ENCODE results near the gene GJC2.

GJC2 gene

GRCh38 chr1:228144993-228145343 is 4.8 kb upstream of the GJC2 start:
- H3K36me3 Mint-ChIP-seq, result peaks cover 28% of the 10 kb centered on the region
- DNase-seq, result no peak
- H3K4me1 Mint-ChIP-seq, result peaks cover 35% of the 10 kb centered on the region
- H3K27me3 Mint-ChIP-seq, result no peaks in the 10 kb centered on the region
- CTCF ChIA-PET, result no interaction called here
- no peak overlapping the region for H3K4me3 Mint-ChIP-seq
- no peak overlapping the region for H3K27ac Mint-ChIP-seq
- no peaks in the 10 kb centered on the region for H3K9me3 Mint-ChIP-seq

DNA sequence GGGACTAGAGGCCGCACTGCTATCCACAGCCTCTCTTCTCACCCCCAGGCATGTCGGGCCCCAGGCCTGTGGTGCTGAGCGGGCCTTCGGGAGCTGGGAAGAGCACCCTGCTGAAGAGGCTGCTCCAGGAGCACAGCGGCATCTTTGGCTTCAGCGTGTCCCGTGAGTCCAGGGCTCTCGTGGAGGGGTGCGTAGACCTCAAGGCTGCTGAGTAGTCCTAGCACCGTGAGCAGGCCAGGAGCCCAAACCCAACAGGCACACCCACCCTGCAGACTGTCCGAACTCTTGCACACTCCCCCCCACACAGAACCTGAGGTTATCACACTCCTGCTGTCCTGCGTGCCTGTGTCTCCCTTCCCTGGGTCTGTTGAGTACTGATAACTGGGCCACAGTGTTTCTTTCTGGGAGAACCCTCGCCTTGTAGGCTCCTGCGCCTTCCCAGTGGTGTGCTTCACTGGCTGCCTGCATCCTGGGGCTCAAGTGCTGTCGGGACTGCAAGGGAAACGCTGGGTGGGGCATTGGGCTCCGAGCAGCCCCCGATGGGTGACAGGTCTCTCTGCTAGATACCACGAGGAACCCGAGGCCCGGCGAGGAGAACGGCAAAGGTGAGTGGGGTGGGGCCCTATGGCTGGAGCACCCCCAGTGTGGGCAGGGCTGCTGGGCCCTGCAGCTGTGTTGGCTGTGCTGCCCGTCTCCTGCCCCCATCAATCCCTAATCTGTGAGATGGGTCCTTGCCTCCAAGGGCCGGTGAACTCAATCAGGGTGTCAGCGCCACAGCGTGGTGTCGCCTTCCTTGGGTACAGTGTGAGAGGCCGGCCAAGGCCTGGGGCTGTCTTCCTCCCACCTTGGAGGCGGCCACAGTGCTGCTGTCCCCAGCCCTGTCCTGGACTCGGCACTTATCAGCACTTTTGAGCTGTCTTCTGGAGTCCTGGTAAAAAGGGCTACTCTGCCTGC is 4.0 kb upstream of the GJC2 start:
- no peak for DNase-seq
- H3K36me3 Mint-ChIP-seq, result peaks cover 28% of the 10 kb centered on the region
- H3K27ac Mint-ChIP-seq, result peak overlapping the region; percentile 24
- peaks cover 35% of the 10 kb centered on the region for H3K4me1 Mint-ChIP-seq
- no peak overlapping the region for H3K4me3 Mint-ChIP-seq
- no peaks in the 10 kb centered on the region for H3K27me3 Mint-ChIP-seq
- H3K9me3 Mint-ChIP-seq, result no peaks in the 10 kb centered on the region
- CTCF ChIA-PET, result no interaction called here

GRCh38 chr1:228146417-228147150 is 3.1 kb upstream of the GJC2 start:
- CTCF ChIA-PET, result no interaction called here
- H3K27ac Mint-ChIP-seq, result peak overlapping the region; percentile 24
- DNase-seq, result no peak
- H3K36me3 Mint-ChIP-seq, result peaks cover 22% of the 10 kb centered on the region
- no peaks in the 10 kb centered on the region for H3K9me3 Mint-ChIP-seq
- peaks cover 29% of the 10 kb centered on the region for H3K4me1 Mint-ChIP-seq
- no peaks in the 10 kb centered on the region for H3K27me3 Mint-ChIP-seq
- H3K4me3 Mint-ChIP-seq, result no peak overlapping the region

- no peaks in the 10 kb centered on the region for H3K27me3 Mint-ChIP-seq
- CTCF ChIA-PET, result no interaction called here
- no peak overlapping the region for H3K4me3 Mint-ChIP-seq
- H3K27ac Mint-ChIP-seq, result no peak overlapping the region
- no peak for DNase-seq
- H3K9me3 Mint-ChIP-seq, result no peaks in the 10 kb centered on the region
- H3K36me3 Mint-ChIP-seq, result peaks cover 19% of the 10 kb centered on the region
- peaks cover 23% of the 10 kb centered on the region for H3K4me1 Mint-ChIP-seq
Observed at GRCh38 chr1:228147151-228147693, 2.5 kb upstream of the GJC2 start.

DNA sequence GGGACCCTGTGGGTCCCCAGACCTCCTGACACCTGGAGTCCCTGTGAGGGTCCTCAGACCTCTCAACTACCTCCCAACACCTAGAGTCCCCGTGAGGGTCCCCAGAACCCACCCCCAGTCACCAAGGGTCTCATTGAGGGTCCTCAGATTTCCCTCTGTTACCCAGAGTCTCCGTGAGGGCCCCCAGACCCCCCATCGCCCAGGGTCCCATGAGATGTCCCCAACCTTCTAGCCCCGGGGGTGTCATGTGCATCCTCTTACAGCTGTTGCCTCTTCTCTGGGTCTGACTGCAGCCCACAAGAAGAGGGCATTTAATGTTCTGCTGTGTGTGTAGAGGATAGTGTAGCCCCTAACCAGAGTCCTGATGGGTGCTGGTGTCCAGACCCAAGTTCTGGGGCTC is 2.0 kb upstream of the GJC2 start:
- H3K36me3 Mint-ChIP-seq, result peaks cover 14% of the 10 kb centered on the region
- no peak overlapping the region for H3K27ac Mint-ChIP-seq
- H3K4me3 Mint-ChIP-seq, result no peak overlapping the region
- CTCF ChIA-PET, result no interaction called here
- no peak for DNase-seq
- no peaks in the 10 kb centered on the region for H3K27me3 Mint-ChIP-seq
- peaks cover 18% of the 10 kb centered on the region for H3K4me1 Mint-ChIP-seq
- H3K9me3 Mint-ChIP-seq, result no peaks in the 10 kb centered on the region

- H3K27ac Mint-ChIP-seq, result no peak overlapping the region
- CTCF ChIA-PET, result no interaction called here
Observed at GRCh38 chr1:228148196-228148861, 1.4 kb upstream of the GJC2 start.

GRCh38 chr1:228148935-228149405 is 760 bp upstream of the GJC2 start:
- Mint-ChIP-seq H3K4me1 (peaks cover 6% of the 10 kb centered on the region), H3K36me3 (peaks cover 3% of the 10 kb centered on the region), H3K4me3 (no peak overlapping the region), H3K27ac (no peak overlapping the region), H3K27me3 (no peaks in the 10 kb centered on the region), H3K9me3 (no peaks in the 10 kb centered on the region)
- CTCF ChIA-PET, result interaction anchor here (0.7 kb wide), 1 partner anchor 17 kb away, joined by 3 read pairs; no protein-coding TSS in a partner anchor
- no peak for DNase-seq

More at GRCh38 chr1:228148196-228148861, 1.4 kb upstream of the GJC2 start:
- Mint-ChIP-seq H3K4me3 (no peak overlapping the region), H3K36me3 (peaks cover 9% of the 10 kb centered on the region), H3K9me3 (no peaks in the 10 kb centered on the region), H3K27me3 (no peaks in the 10 kb centered on the region), H3K4me1 (peaks cover 12% of the 10 kb centered on the region)
- DNase-seq, result no peak

DNA sequence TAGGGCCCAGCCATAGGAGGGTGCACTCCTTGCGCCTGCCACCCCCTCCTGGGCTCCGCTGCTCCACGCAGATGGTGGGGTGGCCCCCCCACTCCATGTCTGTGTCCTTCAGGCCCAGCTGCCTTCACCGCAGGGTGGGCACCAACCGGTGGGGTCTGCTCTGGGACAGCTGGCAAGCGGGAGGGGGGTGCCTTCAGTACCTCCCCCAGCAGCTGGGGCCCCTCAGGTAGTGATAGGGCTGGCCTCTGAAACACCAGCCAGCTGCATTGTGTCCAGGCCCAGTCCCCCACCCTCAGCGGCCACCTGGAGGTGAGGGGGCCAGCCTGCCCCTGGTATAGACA is 360 bp downstream of the GJC2 start:
- CTCF ChIA-PET, result no interaction called here
- H3K27me3 Mint-ChIP-seq, result no peaks in the 10 kb centered on the region
- no peak for DNase-seq
- H3K36me3 Mint-ChIP-seq, result peaks cover 3% of the 10 kb centered on the region
- no peak overlapping the region for H3K27ac Mint-ChIP-seq
- H3K4me3 Mint-ChIP-seq, result no peak overlapping the region
- peaks cover 7% of the 10 kb centered on the region for H3K4me1 Mint-ChIP-seq
- H3K9me3 Mint-ChIP-seq, result no peaks in the 10 kb centered on the region

DNA sequence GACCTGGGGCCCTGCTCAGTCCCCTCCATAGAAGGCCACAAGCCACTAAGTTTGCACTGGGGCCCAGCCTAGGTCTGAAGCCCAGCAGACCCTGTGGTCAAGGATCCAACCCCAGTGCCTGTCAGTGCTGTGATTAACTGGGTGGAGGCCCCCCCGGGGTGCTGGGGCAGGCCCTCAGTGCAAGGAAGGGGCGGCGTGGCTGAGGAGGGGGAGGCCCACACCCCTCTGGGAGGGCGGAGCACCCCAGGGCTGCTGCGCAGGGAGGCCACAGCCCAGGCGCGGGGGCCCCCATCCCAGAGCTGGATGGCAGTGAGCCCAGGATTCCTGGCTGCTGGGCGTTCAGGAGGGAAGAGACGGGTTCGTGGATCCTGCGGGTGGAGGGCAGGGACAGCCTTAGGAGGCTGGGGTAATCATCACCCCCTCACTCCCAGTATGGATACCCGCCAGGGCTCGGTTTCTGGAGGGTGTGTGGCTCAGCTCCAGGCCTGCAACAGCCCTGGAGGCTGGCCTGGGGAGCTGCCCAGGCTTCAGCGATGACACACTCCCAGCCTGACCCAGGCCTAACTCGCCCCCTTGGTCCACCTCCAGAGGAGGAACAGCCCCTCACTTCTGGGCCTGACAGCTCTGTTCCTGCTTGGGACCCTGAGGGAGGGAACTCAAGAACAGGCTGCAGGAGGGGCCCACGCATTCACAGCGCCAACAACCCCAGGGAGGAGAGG is 890 bp downstream of the GJC2 start:
- Mint-ChIP-seq H3K4me3 (no peak overlapping the region), H3K9me3 (no peaks in the 10 kb centered on the region), H3K36me3 (peaks cover 2% of the 10 kb centered on the region), H3K4me1 (peaks cover 10% of the 10 kb centered on the region), H3K27ac (no peak overlapping the region), H3K27me3 (no peaks in the 10 kb centered on the region)
- no peak for DNase-seq
- CTCF ChIA-PET, result no interaction called here

DNA sequence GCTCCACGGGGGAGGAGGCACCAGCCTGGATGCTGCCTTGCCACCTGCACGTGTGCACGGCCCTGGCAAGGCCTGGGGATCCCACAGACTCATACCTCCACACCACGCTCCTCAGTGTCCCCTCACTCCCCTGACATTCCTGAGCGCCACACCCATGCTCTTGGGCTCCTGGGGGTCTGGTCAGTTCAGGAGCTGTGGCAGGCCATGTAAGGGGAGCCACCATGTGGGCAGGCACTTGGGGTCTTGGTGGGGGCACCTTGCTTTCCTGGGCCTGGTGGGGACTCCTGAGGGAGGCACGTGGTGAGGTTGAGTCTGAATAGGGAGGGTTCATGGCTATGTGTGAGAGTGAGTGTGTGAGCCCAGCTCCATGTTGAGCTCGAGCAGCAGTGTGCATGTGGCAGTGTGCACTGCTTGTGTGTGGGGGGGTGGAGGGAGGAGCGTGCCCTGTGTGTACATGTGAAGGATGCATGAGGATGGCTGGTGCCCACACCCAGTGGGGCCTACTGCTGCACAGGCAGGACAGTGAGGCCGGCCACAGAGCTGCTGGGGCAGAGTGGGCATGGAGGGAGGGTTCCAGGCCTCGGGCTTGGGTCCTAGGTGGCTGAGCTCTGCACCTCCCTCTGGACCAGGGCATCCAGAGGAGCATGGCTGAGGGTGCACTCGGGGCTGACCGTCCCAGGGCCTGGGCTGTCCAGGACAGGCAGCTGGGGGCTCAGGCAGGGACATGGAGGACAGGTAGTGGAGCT is 1.6 kb downstream of the GJC2 start:
- CTCF ChIA-PET, result no interaction called here
- DNase-seq, result no peak

GRCh38 chr1:228152097-228152917 is 2.6 kb downstream of the GJC2 start:
- DNase-seq, result no peak
- no peak overlapping the region for H3K4me3 Mint-ChIP-seq
- CTCF ChIA-PET, result interaction anchor here (1.1 kb wide), 1 partner anchor 12 kb away, joined by 3 read pairs; no protein-coding TSS in a partner anchor
- peak overlapping the region; percentile 19 for H3K27ac Mint-ChIP-seq
- no peaks in the 10 kb centered on the region for H3K27me3 Mint-ChIP-seq
- no peaks in the 10 kb centered on the region for H3K36me3 Mint-ChIP-seq
- no peaks in the 10 kb centered on the region for H3K9me3 Mint-ChIP-seq
- peaks cover 22% of the 10 kb centered on the region for H3K4me1 Mint-ChIP-seq

More for the DNA sequence above, 1.6 kb downstream of the GJC2 start:
- Mint-ChIP-seq H3K27ac (no peak overlapping the region), H3K4me1 (peaks cover 14% of the 10 kb centered on the region), H3K27me3 (no peaks in the 10 kb centered on the region), H3K9me3 (no peaks in the 10 kb centered on the region), H3K36me3 (no peaks in the 10 kb centered on the region), H3K4me3 (no peak overlapping the region)

GRCh38 chr1:228152918-228153258 is 3.2 kb downstream of the GJC2 start:
- Mint-ChIP-seq H3K27ac (no peak overlapping the region), H3K36me3 (no peaks in the 10 kb centered on the region), H3K9me3 (no peaks in the 10 kb centered on the region), H3K27me3 (no peaks in the 10 kb centered on the region), H3K4me1 (peaks cover 23% of the 10 kb centered on the region), H3K4me3 (no peak overlapping the region)
- CTCF ChIA-PET, result interaction anchor here (1.1 kb wide), 1 partner anchor 12 kb away, joined by 3 read pairs; no protein-coding TSS in a partner anchor
- DNase-seq, result no peak

Data from activated naive CD4-positive, alpha-beta T cell treated with anti-CD3 and anti-CD28 coated beads, Interleukin-2, amount 10 ng/mL, durations not matched to agents 7 days and 5 days (primary cell).